Stimulated activated CD4-positive, alpha-beta T cell treated with anti-CD3 and anti-CD28 coated beads, TNF-alpha, amount 100 ng/mL, for 1 hour (primary cell): Measurements from ENCODE around the gene OXNAD1.

Source experiments
- DNase-seq, 3 donors: peaks; one replicate each; pipeline ENCODE4 v3.0.0-alpha.2; 2020; ENCODE audit warnings: low read depth in 3 of 3, low spot score in 1 of 3

The OXNAD1 gene

GRCh38 chr3:16273867-16274266 lies 8.9 kb downstream of the OXNAD1 start:
- no peak for DNase-seq

- no peak for DNase-seq
These were observed 12.5 kb downstream of the OXNAD1 start for GRCh38 chr3:16277471-16277870.

- DNase-seq, result no peak
These were observed 14.2 kb downstream of the OXNAD1 start for GRCh38 chr3:16279010-16279801.

GRCh38 chr3:16280671-16281070 lies 15.7 kb downstream of the OXNAD1 start:
- no peak for DNase-seq

- DNase-seq, result no peak
These were observed 19.6 kb downstream of the OXNAD1 start for GRCh38 chr3:16284633-16285032.

GRCh38 chr3:16286161-16286560 lies 21.1 kb downstream of the OXNAD1 start:
- peak; percentile 25 to 56 (median 35) for DNase-seq

- DNase-seq, result no peak
These were observed 21.9 kb downstream of the OXNAD1 start for GRCh38 chr3:16286751-16287543.

GRCh38 chr3:16288664-16289063 lies 23.7 kb downstream of the OXNAD1 start:
- no peak for DNase-seq

GRCh38 chr3:16289144-16289889 lies 24.3 kb downstream of the OXNAD1 start:
- DNase-seq, result no peak

GRCh38 chr3:16290007-16290826 lies 25.2 kb downstream of the OXNAD1 start:
- no peak for DNase-seq

GRCh38 chr3:16290827-16291196 lies 25.8 kb downstream of the OXNAD1 start:
- no peak for DNase-seq

- DNase-seq, result no peak
These were observed 29.8 kb downstream of the OXNAD1 start for GRCh38 chr3:16294844-16295243.

GRCh38 chr3:16295298-16295890 lies 30.4 kb downstream of the OXNAD1 start:
- DNase-seq, result no peak

- DNase-seq, result no peak
These were observed 33.2 kb downstream of the OXNAD1 start for GRCh38 chr3:16297997-16298885.

GRCh38 chr3:16298891-16299290 lies 33.9 kb downstream of the OXNAD1 start:
- no peak for DNase-seq

GRCh38 chr3:16299746-16300145 lies 34.7 kb downstream of the OXNAD1 start:
- no peak for DNase-seq

- DNase-seq, result no peak
These were observed 35.3 kb downstream of the OXNAD1 start for GRCh38 chr3:16300307-16300706.

- peak in 1 of 3 donors; percentile 26 for DNase-seq
These were observed 35.9 kb downstream of the OXNAD1 start for GRCh38 chr3:16300881-16301359.

- DNase-seq, result no peak
These were observed 36.5 kb downstream of the OXNAD1 start for GRCh38 chr3:16301507-16301906.
